Fibroblast of lung (primary cell): ENCODE data around the gene TCF12.

ENCODE experiments used
- CTCF ChIP-seq, 2 donors: IDR thresholded peaks in 1 of 2; conservative IDR thresholded peaks in 1 of 2; 1 replicate in 1 of 2; 2 replicates in 1 of 2; pipeline ENCODE4 v1.5.1; 2011 to 2012; ENCODE audit warnings: low read length in 2 of 2, control low read depth in 1 of 2, inconsistent platforms in 1 of 2, low read depth in 1 of 2, mild to moderate bottlenecking in 1 of 2
- EZH2 ChIP-seq: IDR thresholded peaks from 2 replicates; pipeline ENCODE4 v1.5.1; 2012; ENCODE audit warnings: low read length, control low read depth, mild to moderate bottlenecking; ENCODE audit errors: missing control alignments

- TF ChIP-seq CTCF (conservative IDR thresholded peaks at IDR 0.05 in 1 of 2, IDR thresholded peaks at IDR 0.05 in 1 of 2; ENCODE audit: low read depth in 1 of 2, low read length in 2 of 2): no peak
- TF ChIP-seq EZH2: no peak
Measured at GRCh38 chr15:56886363-56886931, 32.0 kb upstream of the TCF12 start.
